Stomach smooth muscle (tissue), 2 donors: ENCODE measurements around the gene KRT5.
"Not testable (repeated sequence)": the region's sequence is repeated elsewhere in the genome, so short reads cannot be mapped to it uniquely, and the experiment has no call there.

Source experiments
- H3K27ac ChIP-seq: one replicate; pipeline ENCODE4 v1.7.0; 2013; ENCODE audit warnings: mild to moderate bottlenecking, low read length, inconsistent platforms
- H3K27me3 ChIP-seq, 2 donors: one replicate each; pipeline ENCODE4 v1.7.0; 2013; ENCODE audit warnings: low read length in 2 of 2; ENCODE audit not compliant: insufficient read depth in 2 of 2, control insufficient read depth in 1 of 2
- H3K36me3 ChIP-seq, 2 donors: one replicate each; pipeline ENCODE4 v1.7.0; 2013; ENCODE audit warnings: low read length in 2 of 2; ENCODE audit not compliant: control insufficient read depth in 2 of 2, insufficient read depth in 2 of 2
- H3K4me1 ChIP-seq: one replicate; pipeline ENCODE4 v1.7.0; 2013; ENCODE audit warnings: low read length; ENCODE audit not compliant: control insufficient read depth, insufficient read depth
- H3K4me3 ChIP-seq, 2 donors: one replicate each; pipeline ENCODE4 v1.7.0; 2013; ENCODE audit warnings: low read length in 2 of 2
- H3K9ac ChIP-seq, 2 donors: one replicate each; pipeline ENCODE4 v1.7.0; 2013; ENCODE audit warnings: low read length in 2 of 2, mild to moderate bottlenecking in 1 of 2
- H3K9me3 ChIP-seq, 2 donors: one replicate each; pipeline ENCODE4 v1.7.0; 2013; ENCODE audit warnings: low read length in 2 of 2; ENCODE audit not compliant: control insufficient read depth in 2 of 2
- donor health status: healthy.
- donor health status: Pancreatic carcinoma.

KRT5 gene

GRCh38 chr12:52493172-52493571 is 27.0 kb downstream of the KRT5 start, which contains the start of gene KRT6A:
Gene KRT6A (minus strand): TSS chr12:52493257. CDS start chr12:52493188, 69 bp downstream.
- no peaks in the 10 kb centered on the region for H3K27me3 ChIP-seq
- no peaks in the 10 kb centered on the region for H3K36me3 ChIP-seq
- no peak within 1 kb of the TSS for H3K27ac ChIP-seq
- H3K4me1 ChIP-seq: peaks cover 2% of the 10 kb centered on the region
- no peaks in the 10 kb centered on the region for H3K9me3 ChIP-seq
- H3K4me3 ChIP-seq: no peak within 1 kb of the TSS
- H3K9ac ChIP-seq: no peak within 1 kb of the TSS

DNA sequence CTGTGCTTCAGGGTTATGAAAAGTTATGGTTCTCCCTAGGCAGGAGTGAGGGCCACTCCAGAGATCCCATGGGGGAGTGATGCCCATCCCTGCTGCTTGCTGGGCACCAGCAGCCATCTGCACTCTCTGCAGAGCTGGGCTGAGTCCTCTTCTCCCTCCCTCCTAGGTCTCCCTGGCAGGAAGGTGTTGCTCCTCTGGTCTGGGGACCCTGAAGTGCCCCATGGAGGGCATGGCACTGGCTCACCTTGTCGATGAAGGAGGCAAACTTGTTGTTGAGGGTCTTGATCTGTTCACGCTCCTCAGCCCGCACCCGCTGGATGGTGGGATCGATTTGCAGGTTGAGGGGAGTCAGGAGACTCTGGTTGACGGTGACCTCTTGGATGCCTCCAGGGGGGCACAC is 27.8 kb downstream of the KRT5 start:
- H3K4me1 ChIP-seq, H3K27me3 ChIP-seq, H3K36me3 ChIP-seq, H3K27ac ChIP-seq, H3K4me3 ChIP-seq, H3K9ac ChIP-seq, H3K9me3 ChIP-seq: not testable (repeated sequence)

GRCh38 chr12:52491495-52491894 is 28.7 kb downstream of the KRT5 start:
- not testable (repeated sequence) for H3K9ac ChIP-seq, H3K27me3 ChIP-seq, H3K4me1 ChIP-seq, H3K27ac ChIP-seq, H3K9me3 ChIP-seq, H3K4me3 ChIP-seq, H3K36me3 ChIP-seq

DNA sequence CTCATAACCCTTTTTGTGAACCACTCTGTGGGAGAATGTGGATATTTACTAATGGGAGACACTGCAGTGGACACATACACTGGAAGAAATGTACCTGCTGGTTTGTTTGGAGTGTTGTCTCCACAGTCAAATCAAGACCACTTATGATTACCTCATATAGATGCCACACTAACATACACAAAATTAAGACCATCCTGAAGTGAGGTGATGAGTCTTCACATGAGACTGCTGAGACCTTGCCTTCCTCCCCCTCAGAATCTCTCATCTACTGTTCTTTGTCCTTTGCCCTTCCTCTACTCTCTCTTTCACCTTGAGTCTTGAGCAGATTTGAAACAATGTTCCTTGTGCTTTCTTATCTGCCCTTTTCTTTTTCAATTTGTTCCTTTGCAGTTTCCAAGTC is 31.5 kb downstream of the KRT5 start:
- Histone ChIP-seq H3K4me3 (no peak overlapping the region), H3K27ac (no peak overlapping the region), H3K4me1 (no peaks in the 10 kb centered on the region), H3K9me3 (no peaks in the 10 kb centered on the region), H3K36me3 (no peaks in the 10 kb centered on the region), H3K9ac (no peak overlapping the region), H3K27me3 (no peaks in the 10 kb centered on the region)

GRCh38 chr12:52487744-52488443 is 32.3 kb downstream of the KRT5 start:
- not testable (repeated sequence) for H3K9ac ChIP-seq, H3K36me3 ChIP-seq, H3K4me3 ChIP-seq, H3K27ac ChIP-seq, H3K4me1 ChIP-seq, H3K9me3 ChIP-seq, H3K27me3 ChIP-seq

DNA sequence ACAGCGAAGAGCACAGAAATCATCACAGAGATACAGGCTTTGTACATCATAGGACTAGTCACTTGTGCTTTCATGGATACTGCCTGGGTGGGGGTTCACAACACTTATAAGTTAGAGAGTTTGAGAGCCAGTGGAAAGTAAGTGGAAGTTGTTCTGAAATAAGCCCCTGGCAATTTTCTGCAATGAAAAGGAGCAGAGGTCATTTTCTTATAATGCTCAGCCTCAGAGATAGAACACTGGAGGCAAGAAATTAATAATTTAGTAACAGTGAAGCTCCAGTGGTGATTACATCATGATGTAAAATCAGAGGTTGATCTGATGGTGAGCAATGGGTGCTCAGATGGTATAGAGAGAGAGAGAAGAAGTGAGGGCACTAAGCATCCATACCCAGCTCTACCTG is 33.0 kb downstream of the KRT5 start:
- H3K9me3 ChIP-seq: no peaks in the 10 kb centered on the region
- H3K27me3 ChIP-seq: no peaks in the 10 kb centered on the region
- no peaks in the 10 kb centered on the region for H3K4me1 ChIP-seq
- H3K36me3 ChIP-seq: no peaks in the 10 kb centered on the region
- H3K4me3 ChIP-seq: no peak overlapping the region
- no peak overlapping the region for H3K9ac ChIP-seq
- H3K27ac ChIP-seq: no peak overlapping the region

- no peak overlapping the region for H3K9ac ChIP-seq
These were observed 33.8 kb downstream of the KRT5 start for GRCh38 chr12:52486166-52487105.

DNA sequence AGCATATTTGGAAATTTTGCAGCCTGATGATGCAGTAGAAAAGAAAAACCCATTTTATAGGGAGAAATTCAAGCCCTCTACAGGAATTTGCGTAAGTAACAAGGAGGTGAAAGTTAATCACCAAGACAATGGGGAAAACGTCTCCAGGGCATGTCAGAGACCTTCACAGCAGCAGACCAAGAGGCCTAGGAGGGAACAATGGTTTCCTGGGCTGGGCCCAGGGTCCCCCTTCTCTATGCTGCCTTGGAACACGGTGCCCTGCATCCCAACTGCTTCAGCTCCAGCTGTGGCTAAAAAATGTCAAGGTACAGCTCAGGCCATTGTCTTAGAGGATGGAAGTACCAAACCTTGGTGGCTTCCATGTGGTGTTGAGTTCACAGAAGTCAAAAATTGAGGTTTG is 40.1 kb downstream of the KRT5 start:
- Histone ChIP-seq H3K9me3 (no peaks in the 10 kb centered on the region), H3K27ac (no peak overlapping the region), H3K27me3 (no peaks in the 10 kb centered on the region), H3K36me3 (no peaks in the 10 kb centered on the region), H3K4me1 (no peaks in the 10 kb centered on the region), H3K4me3 (no peak overlapping the region), H3K9ac (no peak overlapping the region)

More at GRCh38 chr12:52486166-52487105, 33.8 kb downstream of the KRT5 start:
- Histone ChIP-seq H3K4me1 (no peaks in the 10 kb centered on the region), H3K4me3 (no peak overlapping the region), H3K9me3 (no peaks in the 10 kb centered on the region), H3K36me3 (no peaks in the 10 kb centered on the region), H3K27ac (no peak overlapping the region), H3K27me3 (no peaks in the 10 kb centered on the region)

GRCh38 chr12:52477651-52478050 is 42.5 kb downstream of the KRT5 start:
- no peak overlapping the region for H3K4me3 ChIP-seq
- no peaks in the 10 kb centered on the region for H3K27me3 ChIP-seq

DNA sequence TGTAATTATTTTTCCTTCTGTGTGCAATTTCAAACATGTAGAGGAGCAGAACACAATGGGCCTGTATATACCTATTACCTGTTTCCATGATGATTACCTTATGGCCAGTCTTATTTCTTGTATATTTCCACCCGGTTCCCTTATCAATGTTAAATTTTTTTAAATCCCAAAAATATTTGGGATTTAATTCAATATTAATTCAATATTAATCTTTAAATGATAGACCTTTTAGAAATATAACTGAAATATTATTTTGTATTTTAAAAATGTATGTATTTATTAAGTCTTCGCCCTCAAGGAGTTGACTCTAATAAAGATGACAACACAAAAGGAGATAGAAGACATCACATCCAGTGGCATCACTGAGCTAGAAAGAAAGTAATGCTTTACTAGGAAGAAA is 46.0 kb downstream of the KRT5 start:
- Histone ChIP-seq H3K4me1 (no peaks in the 10 kb centered on the region), H3K9ac (no peak overlapping the region), H3K9me3 (no peaks in the 10 kb centered on the region), H3K4me3 (no peak overlapping the region), H3K36me3 (no peaks in the 10 kb centered on the region), H3K27ac (no peak overlapping the region), H3K27me3 (no peaks in the 10 kb centered on the region)

More at GRCh38 chr12:52477651-52478050, 42.5 kb downstream of the KRT5 start:
- H3K27ac ChIP-seq: no peak overlapping the region
- H3K9me3 ChIP-seq: no peaks in the 10 kb centered on the region
- H3K36me3 ChIP-seq: no peaks in the 10 kb centered on the region
- H3K9ac ChIP-seq: no peak overlapping the region
- no peaks in the 10 kb centered on the region for H3K4me1 ChIP-seq

GRCh38 chr12:52473768-52474167 is 46.4 kb downstream of the KRT5 start, which contains the start of gene KRT6C:
Gene KRT6C (minus strand): TSS chr12:52473805. CDS start chr12:52473737, 68 bp downstream.
- Histone ChIP-seq H3K27ac (no peak within 1 kb of the TSS), H3K4me1 (no peaks in the 10 kb centered on the region)

More at GRCh38 chr12:52473768-52474167, 46.4 kb downstream of the KRT5 start, which contains the start of gene KRT6C:
- Histone ChIP-seq H3K36me3 (no peaks in the 10 kb centered on the region), H3K4me3 (no peak within 1 kb of the TSS), H3K9ac (no peak within 1 kb of the TSS), H3K27me3 (no peaks in the 10 kb centered on the region), H3K9me3 (no peaks in the 10 kb centered on the region)
